Esophagus muscularis mucosa (tissue), 4 donors: ENCODE data around the gene KRT73.

Experiments
- EP300 ChIP-seq: sonication (generic); formaldehyde crosslinking; IDR thresholded peaks from one replicate; pipeline ENCODE4 v1.6.1; 2017; ENCODE audit warnings: antibody characterized with exemption
- POLR2A ChIP-seq: fragments of 450-650 bp; IDR thresholded peaks from one replicate; pipeline ENCODE4 v1.6.1; 2017; ENCODE audit warnings: antibody characterized with exemption, moderate library complexity, mild to moderate bottlenecking, low read depth
- TF ChIP-seq, protein P1 (sequence below), 3 experiments: fragments of 200-600 bp in 2 of 3; fragments of 450-650 bp in 1 of 3; sonication (generic) in 2 of 3; IDR thresholded peaks; one replicate each; pipeline ENCODE4 v1.5.1; 2017 to 2019; ENCODE audit warnings: antibody characterized with exemption in 3 of 3, mild to moderate bottlenecking in 2 of 3, moderate library complexity in 1 of 3

DNA sequence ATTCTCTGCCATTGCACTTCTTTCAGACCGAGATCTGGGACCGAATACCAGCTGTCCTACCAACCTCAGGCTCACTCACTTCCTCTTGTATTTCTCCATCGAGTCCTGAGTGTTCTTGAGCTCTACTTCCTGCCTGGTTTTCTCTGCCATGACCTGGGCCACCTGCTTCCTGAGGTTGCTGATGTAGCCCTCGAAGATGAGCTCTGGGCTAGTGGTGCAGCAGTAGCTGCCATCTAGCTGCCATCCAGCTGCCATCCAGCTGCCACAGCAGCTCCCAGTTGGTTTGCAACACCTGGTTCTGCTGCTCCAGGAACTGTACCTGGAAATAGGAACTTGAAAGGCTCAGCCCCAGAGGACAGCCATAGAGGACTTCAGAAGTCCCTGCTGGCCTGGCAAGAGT is 15.0 kb upstream of the KRT73 start:
- TF ChIP-seq EP300, result no peak
- TF ChIP-seq POLR2A, result no peak
- TF ChIP-seq, protein P1, sequence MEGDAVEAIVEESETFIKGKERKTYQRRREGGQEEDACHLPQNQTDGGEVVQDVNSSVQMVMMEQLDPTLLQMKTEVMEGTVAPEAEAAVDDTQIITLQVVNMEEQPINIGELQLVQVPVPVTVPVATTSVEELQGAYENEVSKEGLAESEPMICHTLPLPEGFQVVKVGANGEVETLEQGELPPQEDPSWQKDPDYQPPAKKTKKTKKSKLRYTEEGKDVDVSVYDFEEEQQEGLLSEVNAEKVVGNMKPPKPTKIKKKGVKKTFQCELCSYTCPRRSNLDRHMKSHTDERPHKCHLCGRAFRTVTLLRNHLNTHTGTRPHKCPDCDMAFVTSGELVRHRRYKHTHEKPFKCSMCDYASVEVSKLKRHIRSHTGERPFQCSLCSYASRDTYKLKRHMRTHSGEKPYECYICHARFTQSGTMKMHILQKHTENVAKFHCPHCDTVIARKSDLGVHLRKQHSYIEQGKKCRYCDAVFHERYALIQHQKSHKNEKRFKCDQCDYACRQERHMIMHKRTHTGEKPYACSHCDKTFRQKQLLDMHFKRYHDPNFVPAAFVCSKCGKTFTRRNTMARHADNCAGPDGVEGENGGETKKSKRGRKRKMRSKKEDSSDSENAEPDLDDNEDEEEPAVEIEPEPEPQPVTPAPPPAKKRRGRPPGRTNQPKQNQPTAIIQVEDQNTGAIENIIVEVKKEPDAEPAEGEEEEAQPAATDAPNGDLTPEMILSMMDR (IDR thresholded peaks at IDR 0.05), result no peak
